HEK293 (cell line): ENCODE results near the gene CAMTA2.
A peak's percentile ranks its signal among the peaks of the same experiment; 100 is the strongest.

ENCODE experiments used
- CTCF ChIA-PET: fragments of 350-600 bp; formaldehyde crosslinking; extraction: SDS; loops from one replicate; lab custom pipeline; 2021; ENCODE audit warnings: antibody characterized with exemption; lab: Yijun Ruan, JAX
- POLR2A ChIA-PET: fragments of 300-600 bp; formaldehyde crosslinking; extraction: SDS; loops from one replicate; lab custom pipeline; 2020; ENCODE audit warnings: antibody characterized with exemption, inconsistent platforms; lab: Yijun Ruan, JAX
- H3K27ac ChIP-seq: fragments of 200-500 bp; sonication (Bioruptor generic); 2 replicates; pipeline ENCODE4 v1.5.1; 2014; ENCODE audit warnings: low read depth, low read length, control low read depth, inconsistent platforms; ENCODE audit errors: extremely low read depth
- H3K36me3 ChIP-seq, 2 experiments: fragments of 200-500 bp in 1 of 2; sonication (Bioruptor generic) in 1 of 2; 1 replicate in 1 of 2; 2 replicates in 1 of 2; pipeline ENCODE4 v1.5.1; 2014 to 2017; ENCODE audit warnings: inconsistent platforms in 2 of 2, low read length in 2 of 2; ENCODE audit not compliant: control insufficient read depth in 2 of 2, insufficient read depth in 1 of 2
- H3K4me1 ChIP-seq: fragments of 200-500 bp; sonication (Bioruptor generic); 2 replicates; pipeline ENCODE4 v1.5.1; 2014; ENCODE audit warnings: mild to moderate bottlenecking, low read length, inconsistent platforms; ENCODE audit not compliant: control insufficient read depth, insufficient read depth
- H3K4me3 ChIP-seq: 2 replicates; pipeline ENCODE4 v1.5.1; 2011; ENCODE audit warnings: low read depth, mild to moderate bottlenecking, control low read depth, low read length, moderate library complexity
- H3K9me3 ChIP-seq: fragments of 200-500 bp; sonication (Bioruptor generic); 2 replicates; pipeline ENCODE4 v1.5.1; 2014; ENCODE audit warnings: low read depth, low read length, inconsistent platforms; ENCODE audit not compliant: control insufficient read depth, insufficient read depth
- FEZF1 ChIP-seq: fragments of 450-650 bp; formaldehyde crosslinking; IDR thresholded peaks from 2 replicates; pipeline ENCODE4 v1.5.1; 2016; ENCODE audit warnings: missing biosample characterization, missing genetic modification characterization
- GLI2 ChIP-seq: fragments of 450-650 bp; formaldehyde crosslinking; IDR thresholded peaks from 2 replicates; pipeline ENCODE4; 2017; ENCODE audit warnings: missing biosample characterization, missing genetic modification characterization, low read depth, borderline replicate concordance
- KLF1 ChIP-seq: fragments of 450-650 bp; formaldehyde crosslinking; IDR thresholded peaks from 2 replicates; pipeline ENCODE4 v1.5.1; 2016; ENCODE audit warnings: missing biosample characterization, missing genetic modification characterization
- KLF9 ChIP-seq: fragments of 450-650 bp; formaldehyde crosslinking; IDR thresholded peaks from 2 replicates; pipeline ENCODE4 v1.5.1; 2016; ENCODE audit warnings: missing biosample characterization, missing genetic modification characterization, low read depth
- TCF7L2 ChIP-seq: IDR thresholded peaks from 2 replicates; pipeline ENCODE4 v1.6.1; 2011; ENCODE audit warnings: low read depth, mild to moderate bottlenecking, inconsistent platforms, low read length, moderate library complexity, borderline replicate concordance
- ZBTB1 ChIP-seq: fragments of 450-650 bp; formaldehyde crosslinking; IDR thresholded peaks from 2 replicates; pipeline ENCODE4 v1.5.1; 2016; ENCODE audit warnings: missing biosample characterization, missing genetic modification characterization
- ZBTB48 ChIP-seq: fragments of 450-650 bp; formaldehyde crosslinking; IDR thresholded peaks from 2 replicates; pipeline ENCODE4 v1.5.1; 2016; ENCODE audit warnings: missing biosample characterization, missing genetic modification characterization
- ZBTB7A ChIP-seq: fragments of 450-650 bp; formaldehyde crosslinking; IDR thresholded peaks from 2 replicates; pipeline ENCODE4 v1.5.1; 2016; ENCODE audit warnings: low read depth, missing biosample characterization, missing genetic modification characterization
- ZIC2 ChIP-seq: fragments of 450-650 bp; formaldehyde crosslinking; IDR thresholded peaks from 2 replicates; pipeline ENCODE4 v1.5.1; 2016; ENCODE audit warnings: missing biosample characterization, missing genetic modification characterization
- ZNF121 ChIP-seq: fragments of 450-650 bp; formaldehyde crosslinking; IDR thresholded peaks from 2 replicates; pipeline ENCODE4 v1.5.1; 2016; ENCODE audit warnings: missing biosample characterization, missing genetic modification characterization
- ZNF169 ChIP-seq: fragments of 450-650 bp; formaldehyde crosslinking; IDR thresholded peaks from 2 replicates; pipeline ENCODE4 v1.5.1; 2016; ENCODE audit warnings: missing biosample characterization, missing genetic modification characterization
- ZNF2 ChIP-seq: fragments of 450-650 bp; formaldehyde crosslinking; IDR thresholded peaks from 2 replicates; pipeline ENCODE4 v1.5.1; 2016; ENCODE audit warnings: missing biosample characterization, missing genetic modification characterization
- ZNF24 ChIP-seq: fragments of 450-650 bp; formaldehyde crosslinking; IDR thresholded peaks from 2 replicates; pipeline ENCODE4 v1.5.1; 2016; ENCODE audit warnings: missing biosample characterization, missing genetic modification characterization
- ZNF311 ChIP-seq: fragments of 450-650 bp; formaldehyde crosslinking; IDR thresholded peaks from 2 replicates; pipeline ENCODE4 v1.5.1; 2017; ENCODE audit warnings: missing biosample characterization, missing genetic modification characterization, borderline replicate concordance
- ZNF335 ChIP-seq: fragments of 450-650 bp; formaldehyde crosslinking; conservative IDR thresholded peaks from 2 replicates; pipeline ENCODE4 v1.5.1; 2016; ENCODE audit warnings: missing biosample characterization, missing genetic modification characterization
- ZNF48 ChIP-seq: fragments of 450-650 bp; formaldehyde crosslinking; IDR thresholded peaks from 2 replicates; pipeline ENCODE4 v1.5.1; 2016; ENCODE audit warnings: missing biosample characterization, missing genetic modification characterization
- ZNF510 ChIP-seq: fragments of 450-650 bp; formaldehyde crosslinking; IDR thresholded peaks from 2 replicates; pipeline ENCODE4 v1.5.1; 2018; ENCODE audit warnings: mild to moderate bottlenecking, missing genetic modification characterization, missing biosample characterization; ENCODE audit not compliant: insufficient replicate concordance
- ZNF549 ChIP-seq: fragments of 450-650 bp; IDR thresholded peaks from 2 replicates; pipeline ENCODE4 v1.5.1; 2018; ENCODE audit warnings: missing biosample characterization, missing genetic modification characterization, mild to moderate bottlenecking, inconsistent platforms, moderate library complexity
- ZNF571 ChIP-seq: fragments of 450-650 bp; formaldehyde crosslinking; IDR thresholded peaks from 2 replicates; pipeline ENCODE4 v1.5.0; 2017; ENCODE audit warnings: missing biosample characterization, missing genetic modification characterization
- ZNF747 ChIP-seq: fragments of 450-650 bp; formaldehyde crosslinking; IDR thresholded peaks from 2 replicates; pipeline ENCODE4 v1.5.1; 2016; ENCODE audit warnings: missing biosample characterization, missing genetic modification characterization
- ZNF768 ChIP-seq: fragments of 450-650 bp; formaldehyde crosslinking; IDR thresholded peaks from 2 replicates; pipeline ENCODE4 v1.5.1; 2018; ENCODE audit warnings: missing biosample characterization, mild to moderate bottlenecking, missing genetic modification characterization
- ZNF792 ChIP-seq: fragments of 450-650 bp; formaldehyde crosslinking; IDR thresholded peaks from 2 replicates; pipeline ENCODE4 v1.5.1; 2016; ENCODE audit warnings: missing biosample characterization, missing genetic modification characterization
- ZSCAN16 ChIP-seq: fragments of 450-650 bp; formaldehyde crosslinking; IDR thresholded peaks from 2 replicates; pipeline ENCODE4 v1.5.1; 2016; ENCODE audit warnings: missing biosample characterization, missing genetic modification characterization
- TF ChIP-seq, protein P1 (sequence below): fragments of 450-650 bp; IDR thresholded peaks from 2 replicates; pipeline ENCODE4 v1.5.1; 2018; ENCODE audit warnings: missing biosample characterization, missing genetic modification characterization
- TF ChIP-seq, protein P2 (sequence below): fragments of 450-650 bp; formaldehyde crosslinking; IDR thresholded peaks from 2 replicates; pipeline ENCODE4 v1.5.1; 2016; ENCODE audit warnings: missing biosample characterization, missing genetic modification characterization
- TF ChIP-seq, protein P3 (sequence below): IDR thresholded peaks from 2 replicates; pipeline ENCODE4 v1.6.1; 2011; ENCODE audit warnings: mild to moderate bottlenecking, low read depth, low read length, borderline replicate concordance
- TF ChIP-seq, protein P4 (sequence below): fragments of 450-650 bp; formaldehyde crosslinking; IDR thresholded peaks from 2 replicates; pipeline ENCODE4 v1.5.1; 2017; ENCODE audit warnings: missing biosample characterization, missing genetic modification characterization
- TF ChIP-seq, protein P5 (sequence below): fragments of 450-650 bp; formaldehyde crosslinking; IDR thresholded peaks from 2 replicates; pipeline ENCODE4 v1.5.1; 2016; ENCODE audit warnings: missing biosample characterization, missing genetic modification characterization, borderline replicate concordance

CAMTA2 gene

DNA sequence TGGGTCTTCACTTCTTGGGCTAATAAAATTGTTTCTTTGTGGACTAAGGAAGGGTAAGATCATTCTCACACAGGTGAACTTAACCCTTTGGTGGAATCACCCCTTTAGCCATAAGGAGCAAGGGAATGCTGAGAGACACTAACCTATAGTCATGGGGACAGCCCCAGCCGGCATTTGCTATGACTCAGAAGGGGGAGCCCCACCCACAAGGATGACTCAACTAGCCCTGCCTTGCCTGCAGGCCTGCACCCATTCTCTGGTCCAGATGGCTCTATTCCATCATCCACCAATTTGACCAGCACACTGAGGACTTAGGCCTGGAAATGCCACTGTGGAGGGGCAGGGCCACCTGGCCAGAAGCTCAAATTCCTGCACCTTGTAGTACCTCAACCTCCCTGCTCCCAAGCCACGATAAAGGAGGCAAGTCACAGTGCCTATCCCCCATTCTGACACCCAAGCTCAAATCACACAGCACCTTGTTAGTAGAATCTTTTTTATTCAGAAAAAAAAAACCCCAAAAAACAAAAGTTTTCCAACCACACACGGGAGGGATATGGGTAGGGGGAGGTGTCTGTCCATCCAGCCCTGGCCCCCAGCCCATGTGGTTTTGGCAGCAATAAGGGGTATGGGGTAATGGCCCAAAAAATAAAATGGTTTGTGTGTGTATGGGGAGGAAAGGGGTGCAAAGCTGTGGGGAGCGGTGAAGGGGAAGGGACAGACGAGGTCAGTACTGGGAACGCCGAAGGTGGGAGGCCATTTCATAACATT lies 42.1 kb downstream of the CAMTA2 start:
- Histone ChIP-seq H3K36me3 (peaks cover 38 to 60% of the 10 kb centered on the region in 2 experiments), H3K9me3 (no peaks in the 10 kb centered on the region), H3K4me3 (no peak overlapping the region), H3K27ac (peak overlapping the region; percentile 99), H3K4me1 (peaks cover 19% of the 10 kb centered on the region)
- POLR2A ChIA-PET: interaction anchor here (0.6 to 17.9 kb wide), 6 partner anchors 11 to 77 kb away, joined by 3 to 358 read pairs (median 6); partner anchors contain the start of genes GP1BA and SPAG7
- CTCF ChIA-PET: interaction anchor here (1.0 to 2.5 kb wide), 5 partner anchors 36 to 146 kb away, joined by 3 to 11 read pairs (median 4); partner anchors contain the start of genes CAMTA2 and CHRNE
- no peak for TF ChIP-seq ZNF48 (tag by site-specific recombination)
- TF ChIP-seq, protein P1, sequence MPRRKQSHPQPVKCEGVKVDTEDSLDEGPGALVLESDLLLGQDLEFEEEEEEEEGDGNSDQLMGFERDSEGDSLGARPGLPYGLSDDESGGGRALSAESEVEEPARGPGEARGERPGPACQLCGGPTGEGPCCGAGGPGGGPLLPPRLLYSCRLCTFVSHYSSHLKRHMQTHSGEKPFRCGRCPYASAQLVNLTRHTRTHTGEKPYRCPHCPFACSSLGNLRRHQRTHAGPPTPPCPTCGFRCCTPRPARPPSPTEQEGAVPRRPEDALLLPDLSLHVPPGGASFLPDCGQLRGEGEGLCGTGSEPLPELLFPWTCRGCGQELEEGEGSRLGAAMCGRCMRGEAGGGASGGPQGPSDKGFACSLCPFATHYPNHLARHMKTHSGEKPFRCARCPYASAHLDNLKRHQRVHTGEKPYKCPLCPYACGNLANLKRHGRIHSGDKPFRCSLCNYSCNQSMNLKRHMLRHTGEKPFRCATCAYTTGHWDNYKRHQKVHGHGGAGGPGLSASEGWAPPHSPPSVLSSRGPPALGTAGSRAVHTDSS: no peak
- TF ChIP-seq TCF7L2: no peak
- TF ChIP-seq GLI2 (tag by site-specific recombination): no peak
- peak; percentile 93 for TF ChIP-seq KLF1 (tag by site-specific recombination)
- no peak for TF ChIP-seq ZNF121
- no peak; the same call in 1 of the 2 replicates for TF ChIP-seq ZNF768
- TF ChIP-seq ZBTB1 (tag by site-specific recombination): no peak
- TF ChIP-seq ZNF571 (tag by site-specific recombination): no peak
- peak; percentile 88 for TF ChIP-seq KLF9 (tag by site-specific recombination)
- no peak for TF ChIP-seq ZSCAN16 (tag by site-specific recombination)
- TF ChIP-seq ZNF169 (tag by site-specific recombination): no peak
- TF ChIP-seq, protein P2, sequence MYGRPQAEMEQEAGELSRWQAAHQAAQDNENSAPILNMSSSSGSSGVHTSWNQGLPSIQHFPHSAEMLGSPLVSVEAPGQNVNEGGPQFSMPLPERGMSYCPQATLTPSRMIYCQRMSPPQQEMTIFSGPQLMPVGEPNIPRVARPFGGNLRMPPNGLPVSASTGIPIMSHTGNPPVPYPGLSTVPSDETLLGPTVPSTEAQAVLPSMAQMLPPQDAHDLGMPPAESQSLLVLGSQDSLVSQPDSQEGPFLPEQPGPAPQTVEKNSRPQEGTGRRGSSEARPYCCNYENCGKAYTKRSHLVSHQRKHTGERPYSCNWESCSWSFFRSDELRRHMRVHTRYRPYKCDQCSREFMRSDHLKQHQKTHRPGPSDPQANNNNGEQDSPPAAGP (tag by site-specific recombination): peak; percentile 69
- TF ChIP-seq FEZF1 (tag by site-specific recombination): no peak
- TF ChIP-seq ZNF549 (tag by site-specific recombination): no peak
- no peak for TF ChIP-seq ZBTB7A
- no peak for TF ChIP-seq ZNF24 (tag by site-specific recombination)
- TF ChIP-seq ZNF311: no peak
- no peak for TF ChIP-seq ZNF792 (tag by site-specific recombination)
- TF ChIP-seq ZBTB48 (tag by site-specific recombination): no peak
- TF ChIP-seq, protein P3, sequence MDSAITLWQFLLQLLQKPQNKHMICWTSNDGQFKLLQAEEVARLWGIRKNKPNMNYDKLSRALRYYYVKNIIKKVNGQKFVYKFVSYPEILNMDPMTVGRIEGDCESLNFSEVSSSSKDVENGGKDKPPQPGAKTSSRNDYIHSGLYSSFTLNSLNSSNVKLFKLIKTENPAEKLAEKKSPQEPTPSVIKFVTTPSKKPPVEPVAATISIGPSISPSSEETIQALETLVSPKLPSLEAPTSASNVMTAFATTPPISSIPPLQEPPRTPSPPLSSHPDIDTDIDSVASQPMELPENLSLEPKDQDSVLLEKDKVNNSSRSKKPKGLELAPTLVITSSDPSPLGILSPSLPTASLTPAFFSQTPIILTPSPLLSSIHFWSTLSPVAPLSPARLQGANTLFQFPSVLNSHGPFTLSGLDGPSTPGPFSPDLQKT: no peak
- TF ChIP-seq ZIC2 (tag by site-specific recombination): no peak
- no peak for TF ChIP-seq ZNF335 (tag by site-specific recombination)
- no peak for TF ChIP-seq ZNF510 (tag by site-specific recombination)
- no peak for TF ChIP-seq ZNF2 (tag by site-specific recombination)
- no peak for TF ChIP-seq ZNF747
- TF ChIP-seq, protein P4, sequence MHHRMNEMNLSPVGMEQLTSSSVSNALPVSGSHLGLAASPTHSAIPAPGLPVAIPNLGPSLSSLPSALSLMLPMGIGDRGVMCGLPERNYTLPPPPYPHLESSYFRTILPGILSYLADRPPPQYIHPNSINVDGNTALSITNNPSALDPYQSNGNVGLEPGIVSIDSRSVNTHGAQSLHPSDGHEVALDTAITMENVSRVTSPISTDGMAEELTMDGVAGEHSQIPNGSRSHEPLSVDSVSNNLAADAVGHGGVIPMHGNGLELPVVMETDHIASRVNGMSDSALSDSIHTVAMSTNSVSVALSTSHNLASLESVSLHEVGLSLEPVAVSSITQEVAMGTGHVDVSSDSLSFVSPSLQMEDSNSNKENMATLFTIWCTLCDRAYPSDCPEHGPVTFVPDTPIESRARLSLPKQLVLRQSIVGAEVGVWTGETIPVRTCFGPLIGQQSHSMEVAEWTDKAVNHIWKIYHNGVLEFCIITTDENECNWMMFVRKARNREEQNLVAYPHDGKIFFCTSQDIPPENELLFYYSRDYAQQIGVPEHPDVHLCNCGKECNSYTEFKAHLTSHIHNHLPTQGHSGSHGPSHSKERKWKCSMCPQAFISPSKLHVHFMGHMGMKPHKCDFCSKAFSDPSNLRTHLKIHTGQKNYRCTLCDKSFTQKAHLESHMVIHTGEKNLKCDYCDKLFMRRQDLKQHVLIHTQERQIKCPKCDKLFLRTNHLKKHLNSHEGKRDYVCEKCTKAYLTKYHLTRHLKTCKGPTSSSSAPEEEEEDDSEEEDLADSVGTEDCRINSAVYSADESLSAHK (tag by site-specific recombination): no peak
- TF ChIP-seq, protein P5, sequence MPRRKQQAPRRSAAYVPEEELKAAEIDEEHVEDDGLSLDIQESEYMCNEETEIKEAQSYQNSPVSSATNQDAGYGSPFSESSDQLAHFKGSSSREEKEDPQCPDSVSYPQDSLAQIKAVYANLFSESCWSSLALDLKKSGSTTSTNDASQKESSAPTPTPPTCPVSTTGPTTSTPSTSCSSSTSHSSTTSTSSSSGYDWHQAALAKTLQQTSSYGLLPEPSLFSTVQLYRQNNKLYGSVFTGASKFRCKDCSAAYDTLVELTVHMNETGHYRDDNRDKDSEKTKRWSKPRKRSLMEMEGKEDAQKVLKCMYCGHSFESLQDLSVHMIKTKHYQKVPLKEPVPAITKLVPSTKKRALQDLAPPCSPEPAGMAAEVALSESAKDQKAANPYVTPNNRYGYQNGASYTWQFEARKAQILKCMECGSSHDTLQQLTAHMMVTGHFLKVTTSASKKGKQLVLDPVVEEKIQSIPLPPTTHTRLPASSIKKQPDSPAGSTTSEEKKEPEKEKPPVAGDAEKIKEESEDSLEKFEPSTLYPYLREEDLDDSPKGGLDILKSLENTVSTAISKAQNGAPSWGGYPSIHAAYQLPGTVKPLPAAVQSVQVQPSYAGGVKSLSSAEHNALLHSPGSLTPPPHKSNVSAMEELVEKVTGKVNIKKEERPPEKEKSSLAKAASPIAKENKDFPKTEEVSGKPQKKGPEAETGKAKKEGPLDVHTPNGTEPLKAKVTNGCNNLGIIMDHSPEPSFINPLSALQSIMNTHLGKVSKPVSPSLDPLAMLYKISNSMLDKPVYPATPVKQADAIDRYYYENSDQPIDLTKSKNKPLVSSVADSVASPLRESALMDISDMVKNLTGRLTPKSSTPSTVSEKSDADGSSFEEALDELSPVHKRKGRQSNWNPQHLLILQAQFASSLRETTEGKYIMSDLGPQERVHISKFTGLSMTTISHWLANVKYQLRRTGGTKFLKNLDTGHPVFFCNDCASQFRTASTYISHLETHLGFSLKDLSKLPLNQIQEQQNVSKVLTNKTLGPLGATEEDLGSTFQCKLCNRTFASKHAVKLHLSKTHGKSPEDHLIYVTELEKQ (tag by site-specific recombination): no peak
